ENCODE measurements around the gene CCL17.
A peak's percentile ranks its signal among the peaks of the same experiment; 100 is the strongest.

CCL17 gene

DNA sequence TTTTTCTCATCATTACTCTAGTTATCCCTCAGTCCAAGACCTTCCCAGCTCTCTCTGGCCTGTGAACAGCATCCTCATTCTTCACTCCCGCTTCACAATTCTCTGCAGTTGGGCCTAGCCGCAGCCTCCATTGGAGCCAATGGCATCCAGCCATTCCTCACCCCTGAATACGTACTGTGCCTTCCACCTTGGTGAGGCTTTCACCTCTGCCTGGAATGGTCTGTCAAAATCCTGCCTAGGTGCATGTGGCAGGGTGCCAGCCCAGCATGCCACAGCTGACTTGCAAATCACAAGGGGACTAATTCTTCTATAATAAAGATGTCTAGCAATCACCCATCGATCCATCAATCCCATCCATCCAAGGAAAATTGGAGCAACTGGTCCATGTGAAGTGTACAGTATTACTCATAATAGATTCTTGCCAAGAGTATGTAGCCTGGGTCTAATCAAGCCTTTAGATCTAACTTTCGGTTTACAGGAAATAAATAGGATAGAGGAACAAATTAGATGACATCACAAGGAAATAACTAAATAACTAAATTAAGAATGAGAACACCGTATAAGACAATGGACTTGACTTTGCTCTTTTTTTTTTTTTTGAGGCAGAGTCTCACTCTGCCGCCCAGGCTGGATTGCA, 37.3 kb upstream of the CCL17 start:
- no peak for DNase-seq
- H4K8ac ChIP-seq (ENCODE audit: low read depth, low read length), result no peak overlapping the region
- no peak overlapping the region for H4K5ac ChIP-seq (ENCODE audit: low read length)
- no peak overlapping the region for H3K9ac ChIP-seq (ENCODE audit: low read length)
- no peak overlapping the region for H2AK5ac ChIP-seq (ENCODE audit: low read length)
- no peak overlapping the region for H3K18ac ChIP-seq (ENCODE audit: low read length)
- H3K56ac ChIP-seq (ENCODE audit: low read length), result no peak overlapping the region
- WGBS (ENCODE audit: extremely low coverage, insufficient coverage, low lambda C conversion rate), result no CpG with 5 or more reads among the region's 7 CpGs
- H2BK120ac ChIP-seq (ENCODE audit: low read depth, low read length), result no peak overlapping the region
- no peak overlapping the region for H2BK15ac ChIP-seq (replicated peaks; ENCODE audit: low read depth)
- H3K4ac ChIP-seq (ENCODE audit: low read depth, low read length), result no peak overlapping the region
- H3K79me1 ChIP-seq (ENCODE audit: low read length), result no peaks in the 10 kb centered on the region
- H2BK5ac ChIP-seq (ENCODE audit: low read length), result no peak overlapping the region
- H3K4me2 ChIP-seq (ENCODE audit: low read length), result no peak overlapping the region
- H3K4me1 ChIP-seq (ENCODE audit: control insufficient read depth, low read depth, low read length), result no peaks in the 10 kb centered on the region
- no peaks in the 10 kb centered on the region for H3K79me2 ChIP-seq (ENCODE audit: control insufficient read depth, insufficient read depth, low read length)
- H3K23ac ChIP-seq (ENCODE audit: low read length), result no peak overlapping the region
- no peaks in the 10 kb centered on the region for H3K36me3 ChIP-seq (ENCODE audit: control insufficient read depth, insufficient read depth, low read length)
- no peaks in the 10 kb centered on the region for H3K27me3 ChIP-seq (ENCODE audit: insufficient read depth, low read length, poor library complexity)
- no peak overlapping the region for H3K27ac ChIP-seq (ENCODE audit: low read depth, low read length)
- H3K4me3 ChIP-seq (ENCODE audit: low read length), result no peak overlapping the region

DNA sequence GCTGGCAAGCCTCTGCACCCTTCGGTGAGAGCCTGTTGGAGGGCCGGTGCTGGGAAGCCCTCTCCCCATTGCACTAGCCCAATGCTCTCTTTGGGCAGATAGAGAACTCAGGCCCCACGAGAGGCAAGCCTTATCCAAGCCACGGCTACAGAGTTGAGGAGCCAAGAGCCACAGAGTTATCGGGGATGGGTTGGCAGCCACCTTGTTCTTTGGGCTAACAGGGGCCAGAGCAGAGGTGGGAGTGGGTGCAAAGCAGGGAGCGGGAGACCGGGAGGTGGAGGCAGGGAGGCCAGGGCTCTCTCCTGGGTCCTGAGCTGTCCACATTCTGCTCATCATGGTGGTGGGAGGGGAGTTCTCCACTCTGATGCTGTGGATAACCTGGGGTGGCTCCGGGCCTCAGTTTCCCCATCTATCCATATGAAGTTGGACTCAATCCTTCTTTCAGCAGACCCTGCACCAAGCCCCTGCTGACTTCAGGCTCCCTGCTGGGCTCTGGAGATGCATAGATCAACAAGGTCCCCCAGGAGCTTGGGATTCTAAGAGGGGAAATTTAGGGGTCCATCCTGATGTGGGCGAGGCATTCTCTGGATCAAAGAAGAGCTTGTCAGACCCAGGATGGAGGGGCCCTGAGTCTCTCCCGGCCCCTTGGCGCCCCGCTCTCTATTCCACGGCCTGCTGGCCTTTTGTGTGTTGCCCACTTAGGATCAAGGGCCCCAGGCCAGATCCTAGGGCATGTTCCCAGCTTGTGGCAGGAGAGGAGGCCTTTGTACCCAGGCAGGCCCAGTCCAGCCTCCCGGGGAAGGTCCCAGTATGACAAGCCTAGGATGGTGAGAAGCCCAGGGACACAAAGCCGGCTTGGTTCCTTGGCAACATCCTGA, 32.8 kb upstream of the CCL17 start:
- Histone ChIP-seq H3K79me2 (ENCODE audit: control insufficient read depth, insufficient read depth, low read length) (no peaks in the 10 kb centered on the region), H3K4me2 (ENCODE audit: low read length) (no peak overlapping the region), H4K5ac (ENCODE audit: low read length) (no peak overlapping the region), H4K8ac (ENCODE audit: low read depth, low read length) (no peak overlapping the region), H3K18ac (ENCODE audit: low read length) (no peak overlapping the region), H3K27ac (ENCODE audit: low read depth, low read length) (no peak overlapping the region), H3K36me3 (ENCODE audit: control insufficient read depth, insufficient read depth, low read length) (no peaks in the 10 kb centered on the region), H3K4me3 (ENCODE audit: low read length) (no peak overlapping the region), H3K27me3 (ENCODE audit: insufficient read depth, low read length, poor library complexity) (no peaks in the 10 kb centered on the region), H3K4ac (ENCODE audit: low read depth, low read length) (no peak overlapping the region), H3K23ac (ENCODE audit: low read length) (no peak overlapping the region), H2BK15ac (replicated peaks; ENCODE audit: low read depth) (no peak overlapping the region), H2BK5ac (ENCODE audit: low read length) (no peak overlapping the region), H2AK5ac (ENCODE audit: low read length) (no peak overlapping the region), H3K79me1 (ENCODE audit: low read length) (no peaks in the 10 kb centered on the region), H3K9ac (ENCODE audit: low read length) (no peak overlapping the region), H2BK120ac (ENCODE audit: low read depth, low read length) (no peak overlapping the region), H3K56ac (ENCODE audit: low read length) (no peak overlapping the region), H3K4me1 (ENCODE audit: control insufficient read depth, low read depth, low read length) (peaks cover 4% of the 10 kb centered on the region)
- no peak for DNase-seq
- no CpG with 5 or more reads among the region's 15 CpGs for WGBS (ENCODE audit: extremely low coverage, insufficient coverage, low lambda C conversion rate)

GRCh38 chr16:57372372-57373116, 32.0 kb upstream of the CCL17 start, which contains the start of gene CX3CL1:
CX3CL1 (plus strand) TSS chr16:57372490; CDS start chr16:57372569, 79 bp downstream.
- Histone ChIP-seq H3K4me3 (ENCODE audit: low read length) (no peak within 1 kb of the TSS), H4K8ac (ENCODE audit: low read depth, low read length) (no peak within 1 kb of the TSS), H3K79me1 (ENCODE audit: low read length) (no peaks in the 10 kb centered on the region), H3K4me2 (ENCODE audit: low read length) (peak within 1 kb of the TSS; percentile 44), H2BK5ac (ENCODE audit: low read length) (no peak within 1 kb of the TSS), H4K5ac (ENCODE audit: low read length) (no peak within 1 kb of the TSS), H3K27me3 (ENCODE audit: insufficient read depth, low read length, poor library complexity) (no peaks in the 10 kb centered on the region), H2BK120ac (ENCODE audit: low read depth, low read length) (no peak within 1 kb of the TSS), H3K27ac (ENCODE audit: low read depth, low read length) (no peak within 1 kb of the TSS), H3K79me2 (ENCODE audit: control insufficient read depth, insufficient read depth, low read length) (no peaks in the 10 kb centered on the region), H3K4ac (ENCODE audit: low read depth, low read length) (no peak within 1 kb of the TSS), H3K23ac (ENCODE audit: low read length) (peak within 1 kb of the TSS; percentile 94), H2BK15ac (replicated peaks; ENCODE audit: low read depth) (no peak within 1 kb of the TSS), H3K18ac (ENCODE audit: low read length) (peak within 1 kb of the TSS; percentile 8), H3K4me1 (ENCODE audit: control insufficient read depth, low read depth, low read length) (peaks cover 4% of the 10 kb centered on the region), H2AK5ac (ENCODE audit: low read length) (no peak within 1 kb of the TSS), H3K56ac (ENCODE audit: low read length) (peak within 1 kb of the TSS; percentile 81), H3K36me3 (ENCODE audit: control insufficient read depth, insufficient read depth, low read length) (no peaks in the 10 kb centered on the region), H3K9ac (ENCODE audit: low read length) (peak within 1 kb of the TSS; percentile 67)
- WGBS (ENCODE audit: extremely low coverage, insufficient coverage, low lambda C conversion rate), result no CpG with 5 or more reads among the region's 23 CpGs
- DNase-seq, result peak; percentile 92

DNA sequence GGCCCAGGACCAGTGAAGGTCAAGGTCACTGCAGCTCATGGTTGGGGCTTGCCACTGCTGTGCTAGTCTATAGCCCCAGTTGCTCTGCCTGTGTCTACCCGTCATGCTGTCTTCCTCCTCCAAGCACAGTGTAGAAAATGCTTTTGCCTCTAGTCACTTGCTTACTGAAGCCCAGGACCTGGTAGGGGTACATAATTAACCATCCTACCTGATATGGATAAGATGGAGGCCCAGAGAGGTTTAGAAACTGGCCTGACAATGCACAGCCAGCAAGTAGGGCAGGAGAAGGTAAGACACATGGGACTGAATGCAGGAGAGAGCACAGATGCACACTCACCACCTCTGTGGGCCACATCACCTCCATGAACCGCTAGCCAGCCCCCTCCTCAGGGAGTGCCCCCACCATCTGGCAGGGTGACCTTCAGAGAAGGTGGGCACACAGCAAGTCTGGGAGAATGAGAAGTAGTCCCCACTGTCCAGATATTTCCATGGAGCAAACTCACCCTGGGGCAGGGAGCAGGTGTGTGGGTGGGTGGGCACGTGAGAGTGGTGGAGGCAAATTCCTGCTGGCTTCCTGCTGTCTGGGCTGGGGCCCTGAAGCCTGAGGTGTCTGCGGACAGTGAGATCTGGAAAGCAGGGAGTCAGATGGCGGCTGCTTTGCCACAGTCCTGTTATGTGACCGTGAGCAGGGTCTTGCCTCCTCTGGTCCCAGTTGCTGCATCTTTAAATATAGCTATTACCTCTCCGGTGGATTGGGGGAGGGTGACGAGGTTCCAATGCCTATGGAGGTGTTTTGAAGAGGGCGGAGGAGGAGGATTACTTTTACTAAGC, 31.2 kb upstream of the CCL17 start:
- H3K79me1 ChIP-seq (ENCODE audit: low read length), result no peaks in the 10 kb centered on the region
- no peak overlapping the region for H2BK120ac ChIP-seq (ENCODE audit: low read depth, low read length)
- no peaks in the 10 kb centered on the region for H3K79me2 ChIP-seq (ENCODE audit: control insufficient read depth, insufficient read depth, low read length)
- no peak overlapping the region for H3K4me2 ChIP-seq (ENCODE audit: low read length)
- no peak overlapping the region for H4K5ac ChIP-seq (ENCODE audit: low read length)
- peaks cover 4% of the 10 kb centered on the region for H3K4me1 ChIP-seq (ENCODE audit: control insufficient read depth, low read depth, low read length)
- no peak overlapping the region for H2BK15ac ChIP-seq (replicated peaks; ENCODE audit: low read depth)
- WGBS (ENCODE audit: extremely low coverage, insufficient coverage, low lambda C conversion rate), result no CpG with 5 or more reads among the region's 9 CpGs
- H3K18ac ChIP-seq (ENCODE audit: low read length), result no peak overlapping the region
- H3K36me3 ChIP-seq (ENCODE audit: control insufficient read depth, insufficient read depth, low read length), result no peaks in the 10 kb centered on the region
- H4K8ac ChIP-seq (ENCODE audit: low read depth, low read length), result no peak overlapping the region
- no peak for DNase-seq
- no peak overlapping the region for H3K27ac ChIP-seq (ENCODE audit: low read depth, low read length)
- no peak overlapping the region for H3K23ac ChIP-seq (ENCODE audit: low read length)
- no peaks in the 10 kb centered on the region for H3K27me3 ChIP-seq (ENCODE audit: insufficient read depth, low read length, poor library complexity)
- H3K4me3 ChIP-seq (ENCODE audit: low read length), result no peak overlapping the region
- no peak overlapping the region for H3K56ac ChIP-seq (ENCODE audit: low read length)
- H3K4ac ChIP-seq (ENCODE audit: low read depth, low read length), result no peak overlapping the region
- no peak overlapping the region for H3K9ac ChIP-seq (ENCODE audit: low read length)
- no peak overlapping the region for H2BK5ac ChIP-seq (ENCODE audit: low read length)
- no peak overlapping the region for H2AK5ac ChIP-seq (ENCODE audit: low read length)

GRCh38 chr16:57374067-57374534, 30.5 kb upstream of the CCL17 start:
- Histone ChIP-seq H2BK15ac (replicated peaks; ENCODE audit: low read depth) (no peak overlapping the region), H3K79me1 (ENCODE audit: low read length) (no peaks in the 10 kb centered on the region), H3K27me3 (ENCODE audit: insufficient read depth, low read length, poor library complexity) (no peaks in the 10 kb centered on the region), H3K18ac (ENCODE audit: low read length) (no peak overlapping the region), H3K9ac (ENCODE audit: low read length) (no peak overlapping the region), H2BK120ac (ENCODE audit: low read depth, low read length) (no peak overlapping the region), H2BK5ac (ENCODE audit: low read length) (no peak overlapping the region), H3K36me3 (ENCODE audit: control insufficient read depth, insufficient read depth, low read length) (no peaks in the 10 kb centered on the region), H3K4ac (ENCODE audit: low read depth, low read length) (no peak overlapping the region), H2AK5ac (ENCODE audit: low read length) (no peak overlapping the region), H3K23ac (ENCODE audit: low read length) (no peak overlapping the region), H4K8ac (ENCODE audit: low read depth, low read length) (no peak overlapping the region), H3K4me2 (ENCODE audit: low read length) (no peak overlapping the region), H3K27ac (ENCODE audit: low read depth, low read length) (no peak overlapping the region), H4K5ac (ENCODE audit: low read length) (no peak overlapping the region), H3K4me3 (ENCODE audit: low read length) (no peak overlapping the region), H3K79me2 (ENCODE audit: control insufficient read depth, insufficient read depth, low read length) (no peaks in the 10 kb centered on the region), H3K4me1 (ENCODE audit: control insufficient read depth, low read depth, low read length) (peaks cover 4% of the 10 kb centered on the region), H3K56ac (ENCODE audit: low read length) (no peak overlapping the region)
- no peak for DNase-seq
- WGBS (ENCODE audit: extremely low coverage, insufficient coverage, low lambda C conversion rate), result no CpG with 5 or more reads among the region's 9 CpGs
